HepG2 (cell line): Measurements from ENCODE around the gene UBE2N. TPM values are rescaled to one million over a fixed set of nuclear protein-coding genes. Genes with fewer than 3 reads are reported as not detected.

Experiments
- ARID5B ChIP-seq: IDR thresholded peaks from 2 replicates; pipeline ENCODE4 v1.4.0; 2020; ENCODE audit warnings: mild to moderate bottlenecking, missing genetic modification reagents
- MXD1 ChIP-seq: sonication (generic); formaldehyde crosslinking; IDR thresholded peaks from 2 replicates; pipeline ENCODE4 v1.4.0; 2020; ENCODE audit warnings: mild to moderate bottlenecking, missing genetic modification reagents
- NR0B2 ChIP-seq: sonication (generic); formaldehyde crosslinking; IDR thresholded peaks from 2 replicates; pipeline ENCODE4 v1.4.0; 2020; ENCODE audit warnings: mild to moderate bottlenecking, missing genetic modification reagents
- SALL1 ChIP-seq: sonication (generic); formaldehyde crosslinking; IDR thresholded peaks from 2 replicates; pipeline ENCODE4 v1.8.0; 2022; ENCODE audit warnings: mild to moderate bottlenecking, missing genetic modification reagents
- SSRP1 ChIP-seq: IDR thresholded peaks from 2 replicates; pipeline ENCODE4 v1.6.1; 2016; ENCODE audit warnings: control low read depth
- ZFP91 ChIP-seq: sonication (generic); formaldehyde crosslinking; IDR thresholded peaks from 2 replicates; pipeline ENCODE4 v1.9.0; 2022; ENCODE audit warnings: missing genetic modification reagents, mild to moderate bottlenecking, borderline replicate concordance
- ZNF558 ChIP-seq: sonication (generic); formaldehyde crosslinking; IDR thresholded peaks from 2 replicates; pipeline ENCODE4 v1.9.0; 2022; ENCODE audit warnings: mild to moderate bottlenecking, missing genetic modification reagents, borderline replicate concordance
- ZSCAN30 ChIP-seq: sonication (generic); formaldehyde crosslinking; IDR thresholded peaks from 2 replicates; pipeline ENCODE4 v1.5.0; 2020; ENCODE audit warnings: mild to moderate bottlenecking, missing genetic modification reagents
- polyA plus RNA-seq, 8 experiments: library from polyadenylated mRNA; depleted of rRNA in 3 of 8; stranded (reverse) in 7 of 8; unstranded in 1 of 8; fragments of >200 nt; fragmentation: Illumina TruSeq in 4 of 8; extraction: Trizol in 4 of 8; gene quantifications; 2 replicates each; pipeline versions ENCODE4 v1.2.1 to v1.2.3, GENCODE V29; 2011 to 2016; ENCODE audit warnings: low read depth in 4 of 8, missing spikeins in 1 of 8, mixed read lengths in 1 of 8; ENCODE audit not compliant: insufficient read depth in 1 of 8
- total RNA-seq, 5 experiments: library from RNA; depleted of rRNA; stranded (reverse); fragments of >200 nt; fragmentation: Illumina TruSeq; extraction: Trizol; gene quantifications; 2 replicates each; pipeline ENCODE4 v1.2.3, GENCODE V29; 2016; ENCODE audit warnings: low read depth in 1 of 5

The UBE2N gene
- total and polyA plus RNA-seq, 2 of the 13 experiments (the other 11 are each of a cell fraction or from before 2014, with no cell fraction given) = 188 to 197 TPM

- peak; percentile 32; the same call in 1 of the 2 replicates for TF ChIP-seq ARID5B (CRISPR knock-in tag)
- 0 out of 2 replicates have a peak, but pooled peaks have one; percentile 33 for TF ChIP-seq NR0B2 (CRISPR knock-in tag)
- peak; percentile 34; the same call in 1 of the 2 replicates for TF ChIP-seq ZFP91 (CRISPR knock-in tag)
- 0 out of 2 replicates have a peak, but pooled peaks have one; percentile 38 for TF ChIP-seq MXD1 (CRISPR knock-in tag)
- TF ChIP-seq SALL1 (CRISPR knock-in tag) = peak; percentile 34; the same call in 1 of the 2 replicates
- no peak for TF ChIP-seq SSRP1 (CRISPR knock-in tag)
- no peak for TF ChIP-seq ZSCAN30
- TF ChIP-seq ZNF558 (CRISPR knock-in tag) = 0 out of 2 replicates have a peak, but pooled peaks have one; percentile 12
- TF ChIP-seq, all 625 proteins: peak for 50
Observed at GRCh38 chr12:93376436-93377251, 65.1 kb downstream of the UBE2N start (continued).
